ENCODE results near the gene TPD52L1. TPM values are rescaled to one million over a fixed set of nuclear protein-coding genes. Genes with fewer than 3 reads are reported as not detected.
"Not testable (repeated sequence)": the region's sequence is repeated elsewhere in the genome, so short reads cannot be mapped to it uniquely, and the experiment has no call there.

Gene TPD52L1, protein sequence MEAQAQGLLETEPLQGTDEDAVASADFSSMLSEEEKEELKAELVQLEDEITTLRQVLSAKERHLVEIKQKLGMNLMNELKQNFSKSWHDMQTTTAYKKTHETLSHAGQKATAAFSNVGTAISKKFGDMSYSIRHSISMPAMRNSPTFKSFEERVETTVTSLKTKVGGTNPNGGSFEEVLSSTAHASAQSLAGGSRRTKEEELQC
- 46.1 TPM for polyA plus RNA-seq (ENCODE audit: insufficient read length)

GRCh38 chr6:125153391-125154117, at the start of gene TPD52L1:
TSS of gene TPD52L1 (plus strand) at chr6:125153773. CDS start at chr6:125153952, 179 bp downstream.
- peak; percentile 20 for DNase-seq (ENCODE audit: low read depth)

DNA sequence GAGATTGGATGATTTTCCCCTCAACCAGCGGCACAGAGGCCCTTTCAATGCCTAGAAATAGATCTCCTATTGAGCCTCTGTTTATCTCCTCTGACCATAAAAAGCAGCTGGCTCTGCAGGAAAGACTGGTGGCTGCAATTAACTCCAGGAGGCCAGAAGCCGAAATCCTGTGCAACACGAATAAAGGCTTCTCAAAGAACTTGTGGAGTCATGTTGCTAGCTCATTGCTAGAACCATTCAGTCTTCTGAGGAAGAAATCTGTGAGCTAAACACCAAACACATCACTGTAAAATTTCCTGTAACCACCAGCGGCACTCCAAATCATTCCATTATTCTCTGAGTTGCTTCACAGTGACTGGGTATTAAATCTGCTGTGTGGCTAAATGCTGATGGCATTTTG, 49.1 kb upstream of the TPD52L1 start:
- DNase-seq (ENCODE audit: low read depth), result no peak

DNA sequence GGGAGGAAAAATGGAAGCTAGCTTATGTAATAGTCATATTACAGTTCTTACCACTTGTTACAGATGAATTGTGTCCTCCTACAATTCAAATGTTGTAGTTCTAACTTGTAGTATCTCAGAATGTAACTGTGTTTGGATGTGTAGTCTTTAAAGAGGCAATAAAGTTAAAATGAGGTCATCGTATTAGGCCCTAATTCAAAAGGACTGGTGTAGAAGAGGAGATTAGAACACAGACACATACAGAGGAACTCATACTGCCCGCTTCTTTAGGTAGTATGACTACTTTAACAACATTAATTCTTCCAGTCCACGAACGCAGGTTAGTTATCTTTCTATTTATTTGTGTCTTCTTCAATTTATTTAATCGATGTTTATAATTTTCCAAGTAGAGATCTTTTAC, 46.5 kb upstream of the TPD52L1 start:
- no peak for DNase-seq (ENCODE audit: low read depth)

GRCh38 chr6:125107896-125108295, 45.7 kb upstream of the TPD52L1 start:
- DNase-seq (ENCODE audit: low read depth), result no peak

DNA sequence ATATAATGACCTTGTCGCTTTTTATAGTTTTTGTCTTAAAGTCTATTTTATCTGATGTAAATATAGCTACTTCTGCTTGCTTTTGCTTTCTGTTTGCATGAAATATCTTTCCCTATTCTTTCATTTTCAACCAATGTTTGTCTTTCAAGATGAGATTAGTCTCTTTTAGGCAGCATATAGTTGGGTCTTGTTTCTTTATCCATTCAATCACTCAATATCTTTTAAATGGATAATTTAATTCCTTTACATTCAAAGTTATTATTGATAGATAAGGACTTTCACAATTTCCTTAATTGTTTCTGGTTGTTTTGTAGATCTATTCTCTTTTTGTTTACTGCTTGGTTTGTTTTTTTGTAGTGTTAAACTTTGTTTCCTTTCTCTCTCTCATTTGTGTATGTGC, 43.5 kb upstream of the TPD52L1 start:
- no peak for DNase-seq (ENCODE audit: low read depth)

GRCh38 chr6:125111219-125111983, 42.2 kb upstream of the TPD52L1 start:
- DNase-seq (ENCODE audit: low read depth), result no peak

DNA sequence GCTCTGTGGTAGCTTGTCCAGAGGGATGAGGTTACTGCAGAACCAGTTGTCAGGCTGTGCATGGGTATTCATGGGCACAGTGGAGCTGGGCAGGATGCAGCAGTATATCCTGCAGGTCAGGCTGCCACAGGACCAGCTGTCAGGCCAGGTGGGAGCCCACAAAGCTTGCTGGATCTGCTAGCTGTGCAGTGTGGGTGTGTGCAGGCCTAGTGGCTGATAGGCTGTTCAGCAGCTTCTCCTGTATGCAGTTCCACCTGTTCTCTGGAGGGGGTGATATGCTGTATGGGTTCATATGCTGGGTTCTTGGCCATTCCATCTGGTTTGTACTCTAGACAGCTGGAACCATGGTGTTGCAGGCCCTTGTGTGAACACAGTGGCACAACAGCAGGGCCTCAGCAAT, 40.6 kb upstream of the TPD52L1 start:
- no peak for DNase-seq (ENCODE audit: low read depth)

- no peak for DNase-seq (ENCODE audit: low read depth)
Observed at GRCh38 chr6:125114248-125114858, 39.2 kb upstream of the TPD52L1 start.

DNA sequence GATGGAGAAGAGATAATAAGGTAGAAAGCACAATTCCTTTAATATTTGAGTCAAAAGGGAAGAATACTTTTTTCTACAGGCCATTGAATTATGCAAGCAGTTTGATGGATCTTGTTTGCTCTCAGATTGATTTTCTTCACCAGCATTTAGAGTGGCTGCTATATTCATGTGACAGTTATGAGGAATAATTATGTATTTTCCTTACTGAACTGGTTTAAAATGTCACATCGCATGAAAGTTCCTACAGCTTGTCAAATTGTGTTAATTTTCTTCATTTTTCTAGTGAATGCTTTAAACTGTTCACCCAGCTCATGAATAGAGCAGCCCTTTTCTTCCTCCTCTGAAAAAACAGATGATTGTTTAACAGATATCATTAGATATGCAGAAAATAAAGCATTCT, 37.4 kb upstream of the TPD52L1 start:
- no peak for DNase-seq (ENCODE audit: low read depth)

GRCh38 chr6:125116710-125117109, 36.9 kb upstream of the TPD52L1 start:
- no peak for DNase-seq (ENCODE audit: low read depth)

DNA sequence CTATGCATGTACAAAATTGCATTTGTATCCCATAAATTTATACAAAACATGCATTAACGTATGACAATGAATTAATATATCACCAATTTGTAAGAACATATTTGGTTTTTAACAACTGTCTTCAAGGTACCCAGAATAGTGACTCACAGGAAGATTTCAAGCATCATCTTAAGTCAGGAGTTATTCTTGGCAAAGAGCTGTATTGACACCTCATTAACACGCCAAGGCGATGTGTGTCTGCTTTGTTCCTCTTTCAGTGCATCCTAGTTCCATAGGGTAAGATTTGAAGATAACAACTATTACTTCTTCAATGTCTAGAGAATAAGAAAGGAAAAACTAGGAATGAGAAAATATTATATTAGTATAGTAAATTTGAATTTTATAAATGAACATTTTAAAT, 35.8 kb upstream of the TPD52L1 start:
- no peak for DNase-seq (ENCODE audit: low read depth)

- no peak for DNase-seq (ENCODE audit: low read depth)
Observed at GRCh38 chr6:125120054-125120590, 33.5 kb upstream of the TPD52L1 start.

GRCh38 chr6:125121894-125122293, 31.7 kb upstream of the TPD52L1 start:
- DNase-seq (ENCODE audit: low read depth), result no peak

DNA sequence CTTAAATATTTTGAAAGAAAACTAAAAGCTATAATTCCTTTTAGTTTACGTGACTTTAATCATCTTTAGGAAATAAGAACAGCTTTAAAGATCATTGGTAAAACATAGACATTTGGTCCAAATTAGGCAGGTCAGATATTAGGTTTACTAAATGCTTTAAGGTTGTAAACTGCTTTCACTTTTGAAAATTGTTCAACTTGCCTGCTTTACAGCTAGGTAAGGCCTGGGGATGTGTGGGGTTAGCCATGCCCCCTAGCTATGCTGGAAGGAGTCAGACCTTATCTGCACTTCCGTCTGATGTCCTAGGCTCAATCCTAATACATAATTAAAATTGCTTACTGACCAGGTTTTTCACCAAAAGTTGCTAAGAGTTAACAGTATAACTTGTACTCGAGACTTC, 30.5 kb upstream of the TPD52L1 start:
- DNase-seq (ENCODE audit: low read depth), result no peak

GRCh38 chr6:125123468-125124048, 30.0 kb upstream of the TPD52L1 start:
- DNase-seq (ENCODE audit: low read depth), result no peak

- no peak for DNase-seq (ENCODE audit: low read depth)
Observed at GRCh38 chr6:125124049-125124669, 29.4 kb upstream of the TPD52L1 start.

DNA sequence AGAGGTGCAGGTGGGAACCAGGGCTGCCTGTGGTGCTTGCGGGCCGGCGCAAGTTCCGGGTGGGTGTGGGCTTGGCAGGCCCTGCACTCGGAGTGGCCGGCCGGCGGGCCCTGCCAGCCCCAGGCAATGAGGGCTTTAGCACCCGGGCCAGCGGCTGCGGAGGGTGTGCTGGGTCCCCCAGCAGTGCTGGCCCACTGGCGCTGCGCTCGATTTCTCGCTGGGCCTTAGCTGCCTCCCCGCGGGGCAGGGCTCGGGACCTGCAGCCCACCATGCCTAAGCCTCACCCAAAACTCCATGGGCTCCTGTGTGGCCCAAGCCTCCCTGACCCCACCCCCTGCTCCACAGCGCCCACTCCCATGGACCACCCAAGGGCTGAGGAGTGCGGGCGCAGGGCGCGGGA, 27.7 kb upstream of the TPD52L1 start:
- not testable (repeated sequence) for DNase-seq (ENCODE audit: low read depth)

- DNase-seq (ENCODE audit: low read depth), result no peak
Observed at GRCh38 chr6:125129354-125129753, 24.2 kb upstream of the TPD52L1 start.

DNA sequence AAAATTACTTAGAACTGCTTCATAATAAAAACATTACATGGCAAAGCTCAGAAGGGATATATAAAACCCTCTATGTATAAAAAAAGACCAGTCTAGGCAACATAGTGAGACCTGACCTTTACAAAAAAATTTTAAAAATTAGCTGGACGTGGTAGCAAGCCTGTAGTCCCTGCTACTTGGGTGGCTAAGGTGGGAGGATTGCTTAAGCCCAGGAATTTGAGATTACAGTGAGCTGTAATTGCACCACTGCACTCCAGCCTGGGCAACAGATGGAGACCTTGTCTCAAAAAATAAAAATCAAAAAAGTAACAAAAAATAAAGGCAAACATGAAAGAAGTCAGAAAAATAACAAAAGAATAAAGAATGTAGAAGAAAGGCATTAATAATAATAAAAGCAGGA, 21.5 kb upstream of the TPD52L1 start:
- no peak for DNase-seq (ENCODE audit: low read depth)

DNA sequence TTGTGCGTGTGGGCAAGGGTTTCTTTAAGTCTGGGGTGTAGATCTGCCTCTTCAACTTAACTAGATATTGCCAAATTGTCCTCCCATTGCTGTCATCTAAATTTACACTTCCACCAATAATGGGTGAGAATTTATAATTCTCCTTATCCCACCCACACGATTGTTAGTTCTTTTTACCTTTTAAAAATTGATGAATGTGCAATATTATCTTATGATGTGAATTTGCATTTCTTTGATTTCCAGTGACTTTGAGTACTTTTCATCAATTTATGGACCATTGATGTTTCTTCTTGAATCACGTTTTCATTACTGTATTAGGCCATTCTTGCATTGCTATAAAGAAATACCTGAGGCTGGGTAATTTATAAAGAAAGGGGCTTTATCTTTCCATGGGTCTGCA, 17.2 kb upstream of the TPD52L1 start:
- DNase-seq (ENCODE audit: low read depth), result no peak

- DNase-seq (ENCODE audit: low read depth), result no peak
Observed at GRCh38 chr6:125138083-125138482, 15.5 kb upstream of the TPD52L1 start.

Data from forelimb muscle (tissue), 1 donor.